ENCODE data around the gene ADAD2.

- TF ChIP-seq CTCF (IDR thresholded peaks at IDR 0.05; ENCODE audit: low read length) = no peak
- TF ChIP-seq EZH2 (optimal IDR thresholded peaks at IDR 0.05; ENCODE audit: low read depth, low read length) = no peak
These were observed 43.6 kb downstream of the ADAD2 start for GRCh38 chr16:84234321-84235241.

Measured in MM.1S (cell line).